Measurements from ENCODE around the gene WASL.

GRCh38 chr7:123665896-123666295 lies 82.9 kb downstream of the WASL start:
- TF ChIP-seq CTCF (IDR thresholded peaks at IDR 0.05) (no peak), POLR2A (IDR thresholded peaks at IDR 0.05) (no peak)

Data from testis (tissue), 2 donors.